NCI-H146 treated with DMSO at 0.1 percent for 48 hours (cell line): Measurements from ENCODE around the gene ZFPM1.

Source experiments
- DNase-seq: peaks from one replicate; lab custom pipeline; 2025; ENCODE audit not compliant: unreplicated experiment; lab: John Stamatoyannopoulos, UW

ZFPM1 gene

DNA sequence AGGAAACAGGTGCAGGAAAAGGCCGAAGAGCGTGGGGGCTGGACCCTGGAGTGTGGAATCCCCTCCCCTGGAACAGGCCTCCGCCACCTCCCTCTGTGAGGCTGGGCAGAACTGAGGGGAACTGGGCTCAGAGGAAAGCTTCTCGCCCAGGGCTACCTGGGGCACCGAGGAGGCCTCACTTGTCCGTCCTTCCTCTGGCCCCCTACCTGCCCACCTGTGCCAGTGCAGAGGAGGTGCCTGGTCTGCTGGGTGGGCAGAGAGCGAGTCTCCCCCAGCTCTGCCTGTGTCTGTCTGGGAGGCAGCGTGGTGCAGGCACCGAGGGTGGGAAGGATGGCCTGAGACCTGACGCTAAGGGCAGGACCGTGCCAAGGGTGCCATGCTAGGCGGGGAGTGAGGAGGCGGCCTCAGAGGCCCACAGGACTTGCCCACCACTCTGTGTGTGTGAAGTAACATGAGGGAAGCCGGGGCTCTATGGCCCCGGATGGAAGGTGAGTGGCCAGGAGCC, 42.2 kb downstream of the ZFPM1 start:
- DNase-seq, result no peak

DNA sequence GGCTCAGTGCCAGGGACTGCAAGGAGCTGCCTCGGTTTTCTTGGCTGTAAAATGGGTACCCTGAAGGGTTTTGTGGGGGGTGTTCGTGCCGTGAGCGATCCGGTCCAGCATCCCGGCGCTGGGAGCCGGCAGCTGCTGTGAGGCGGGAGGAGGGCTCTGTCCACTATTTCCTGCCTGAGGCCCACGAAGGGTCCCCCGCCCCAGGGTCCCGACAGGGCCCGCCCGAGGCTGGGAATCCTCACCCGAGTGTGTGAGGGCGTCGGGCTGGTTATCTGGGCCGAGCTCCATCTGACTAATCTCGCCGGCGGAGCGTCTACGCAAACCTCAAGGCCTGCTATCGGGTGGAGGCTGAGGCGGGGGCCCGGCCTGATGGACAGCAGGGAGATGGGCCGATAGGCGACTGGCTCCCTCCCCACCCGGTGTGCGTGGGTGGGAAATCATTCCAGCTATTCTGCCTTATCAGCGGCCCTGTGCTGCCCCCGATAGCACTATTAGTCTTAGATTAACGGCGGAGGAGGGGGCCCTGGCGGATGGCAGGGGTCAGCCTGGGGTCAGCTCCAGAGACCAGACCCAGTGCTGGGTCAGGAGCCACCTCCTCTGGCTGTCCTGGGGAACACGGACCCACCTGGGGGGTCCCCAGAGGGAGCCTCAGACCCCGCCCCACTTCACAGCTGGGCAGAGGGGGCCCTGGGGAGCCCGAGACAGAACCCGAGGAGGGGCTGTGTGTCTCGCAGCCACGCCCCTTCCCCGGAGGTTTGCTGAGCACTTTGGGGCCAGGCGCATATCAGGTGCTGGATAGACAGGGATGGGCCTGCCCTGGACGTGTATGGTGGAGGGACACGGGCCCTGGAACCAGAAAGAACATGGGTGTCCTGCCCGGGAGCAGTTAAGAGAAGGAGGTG, 44.7 kb downstream of the ZFPM1 start:
- no peak for DNase-seq

DNA sequence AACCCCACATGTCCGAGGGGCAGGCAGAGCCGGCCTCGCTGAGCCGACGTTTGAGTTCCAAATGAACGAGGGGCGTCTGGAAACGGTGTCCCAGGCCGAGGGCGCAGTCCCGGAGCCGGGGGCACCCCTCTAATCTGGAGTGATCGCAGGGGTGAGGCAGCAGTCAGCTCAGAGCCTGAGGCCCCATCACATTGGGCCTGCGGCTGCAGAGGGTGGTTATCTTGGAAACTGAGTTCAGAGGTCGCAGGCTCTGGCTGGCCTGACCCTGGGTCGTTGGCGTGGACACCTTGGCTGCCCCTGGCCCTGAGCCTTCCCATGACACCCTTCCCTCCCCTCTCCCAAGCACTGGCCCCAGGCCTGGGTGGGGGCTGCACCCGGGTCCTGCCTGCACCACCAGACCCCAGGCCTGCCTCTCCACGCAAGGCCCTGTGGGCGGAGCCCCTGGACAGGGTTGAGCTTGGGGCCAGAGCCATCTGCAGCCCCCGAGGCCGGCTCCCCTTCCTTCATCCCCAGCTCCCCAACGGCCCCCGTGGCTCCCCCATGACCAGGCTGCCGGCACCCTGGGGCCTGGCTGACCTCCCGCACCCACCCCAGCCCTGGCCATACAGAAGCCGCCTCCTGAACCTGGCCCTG, 45.6 kb downstream of the ZFPM1 start:
- no peak for DNase-seq

DNA sequence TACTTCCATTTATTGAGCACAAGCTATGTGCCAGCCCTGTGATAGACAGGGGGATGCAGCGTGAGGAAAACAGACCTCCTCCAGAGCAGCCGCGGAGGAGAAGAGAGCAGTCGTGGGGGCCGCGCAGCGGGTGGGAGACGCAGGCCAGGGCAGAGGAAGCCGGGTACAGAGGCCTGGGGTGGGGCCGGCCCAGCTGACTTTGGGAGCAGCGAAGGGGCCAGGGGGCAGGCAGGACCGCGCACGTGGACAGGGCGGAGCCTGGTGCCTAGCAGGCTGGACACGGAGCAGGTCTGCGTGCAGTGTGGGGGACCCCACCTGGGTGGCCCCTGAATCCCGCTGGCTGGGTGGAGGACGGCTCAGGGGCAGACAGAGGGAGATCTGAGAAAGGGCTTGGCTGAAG, 46.2 kb downstream of the ZFPM1 start:
- no peak for DNase-seq

DNA sequence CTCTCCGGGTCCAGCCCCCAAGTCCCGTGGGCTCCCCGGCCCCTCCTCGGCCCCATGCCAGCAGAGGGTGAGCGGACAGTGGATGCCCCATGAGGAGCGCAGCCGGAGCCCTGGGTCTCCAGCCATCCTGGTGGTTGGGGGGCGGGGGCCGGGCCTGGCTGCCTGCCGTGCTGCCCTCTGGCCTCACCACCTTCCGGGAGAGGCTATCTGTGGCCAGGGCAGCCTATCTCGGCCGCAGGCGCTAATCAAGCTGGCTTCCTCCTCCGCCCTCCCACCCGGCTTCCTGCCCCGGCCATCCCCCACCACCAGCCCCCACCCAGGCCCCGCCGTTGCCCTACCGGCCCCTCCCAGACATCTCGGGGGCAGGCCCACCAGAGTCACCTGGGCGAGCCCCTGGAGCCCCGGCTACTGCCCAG, 46.8 kb downstream of the ZFPM1 start:
- no peak for DNase-seq

DNA sequence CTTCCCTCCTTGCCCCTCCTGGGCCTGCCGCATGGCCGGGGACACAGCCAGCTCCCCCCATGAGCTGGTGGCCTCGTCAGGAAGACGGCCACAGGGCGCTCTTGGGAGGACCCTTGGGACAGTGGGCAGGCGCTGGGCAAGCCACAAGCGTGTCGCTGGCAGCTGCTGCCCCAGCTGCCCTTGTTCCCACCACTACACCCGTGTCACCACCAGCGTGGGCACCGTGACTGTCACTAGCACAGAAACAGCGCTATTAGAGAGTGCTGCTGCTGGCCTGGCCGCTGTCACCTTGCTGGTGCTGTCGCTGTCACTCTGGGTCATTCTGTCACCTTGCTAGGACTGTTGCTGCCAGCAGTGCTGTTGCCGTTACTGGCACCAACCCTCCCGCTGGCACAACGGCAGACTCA, 47.2 kb downstream of the ZFPM1 start:
- no peak for DNase-seq

DNA sequence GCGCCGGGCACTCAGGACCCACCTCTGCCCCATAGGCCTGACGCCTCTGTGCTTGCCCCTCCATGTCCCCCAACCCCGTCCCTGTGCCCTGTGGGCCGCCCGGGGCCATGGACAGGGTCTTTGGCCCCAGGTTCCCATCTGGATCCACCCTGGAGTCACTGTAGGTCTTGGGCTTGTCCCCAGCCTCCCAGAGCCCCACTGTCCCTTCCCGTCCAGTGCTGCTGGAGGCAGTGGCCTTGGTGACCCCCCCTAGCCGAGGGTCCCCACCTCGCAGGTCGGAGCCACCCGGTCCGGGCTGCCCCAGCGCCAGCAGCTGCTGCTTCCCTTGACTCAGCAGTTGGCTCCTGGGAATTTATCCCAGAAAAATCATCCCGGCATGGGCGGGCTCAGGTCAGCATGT, 49.3 kb downstream of the ZFPM1 start:
- DNase-seq, result no peak

DNA sequence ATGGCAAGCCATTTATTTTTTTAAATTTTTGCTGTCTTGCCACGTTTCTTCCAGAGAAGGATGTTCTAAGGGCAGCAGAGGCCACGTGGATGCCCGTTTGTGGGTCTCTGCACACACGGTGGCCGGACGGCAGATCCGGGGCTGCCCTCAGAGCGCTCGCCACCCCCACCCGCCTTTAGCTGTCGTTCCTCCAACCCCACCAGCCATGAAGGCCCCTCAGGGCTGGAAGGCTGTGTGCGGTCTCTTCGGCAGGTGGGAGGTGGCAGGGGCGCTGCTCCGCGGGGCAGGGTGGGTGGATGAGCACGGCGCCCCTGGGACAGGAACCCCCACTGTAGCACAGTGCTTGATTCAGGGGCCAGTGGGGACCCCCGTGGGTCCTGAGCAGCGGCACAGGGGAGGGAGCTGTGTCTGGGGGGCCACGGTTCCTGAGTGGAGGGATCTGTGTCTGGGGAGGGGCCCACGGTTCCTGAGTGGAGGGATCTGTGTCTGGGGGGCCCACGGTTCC, 49.7 kb downstream of the ZFPM1 start:
- DNase-seq, result no peak

DNA sequence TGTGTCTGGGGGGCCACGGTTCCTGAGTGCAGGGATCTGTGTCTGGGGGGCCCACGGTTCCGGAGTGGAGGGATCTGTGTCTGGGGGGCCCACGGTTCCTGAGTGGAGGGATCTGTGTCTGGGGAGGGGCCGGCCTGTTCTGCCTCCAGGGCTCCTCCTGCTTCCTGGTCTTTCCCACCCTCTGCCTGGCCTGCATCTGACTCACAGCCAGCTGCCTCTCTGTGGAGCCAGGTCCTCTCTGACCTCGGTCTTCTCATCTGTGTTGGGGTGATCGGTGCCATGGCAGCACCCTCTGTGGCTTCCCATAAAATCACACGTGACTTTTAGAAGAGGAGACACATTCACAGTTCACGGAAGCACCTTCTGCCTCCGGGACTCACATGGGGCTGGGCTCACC, 50.3 kb downstream of the ZFPM1 start:
- DNase-seq, result no peak

DNA sequence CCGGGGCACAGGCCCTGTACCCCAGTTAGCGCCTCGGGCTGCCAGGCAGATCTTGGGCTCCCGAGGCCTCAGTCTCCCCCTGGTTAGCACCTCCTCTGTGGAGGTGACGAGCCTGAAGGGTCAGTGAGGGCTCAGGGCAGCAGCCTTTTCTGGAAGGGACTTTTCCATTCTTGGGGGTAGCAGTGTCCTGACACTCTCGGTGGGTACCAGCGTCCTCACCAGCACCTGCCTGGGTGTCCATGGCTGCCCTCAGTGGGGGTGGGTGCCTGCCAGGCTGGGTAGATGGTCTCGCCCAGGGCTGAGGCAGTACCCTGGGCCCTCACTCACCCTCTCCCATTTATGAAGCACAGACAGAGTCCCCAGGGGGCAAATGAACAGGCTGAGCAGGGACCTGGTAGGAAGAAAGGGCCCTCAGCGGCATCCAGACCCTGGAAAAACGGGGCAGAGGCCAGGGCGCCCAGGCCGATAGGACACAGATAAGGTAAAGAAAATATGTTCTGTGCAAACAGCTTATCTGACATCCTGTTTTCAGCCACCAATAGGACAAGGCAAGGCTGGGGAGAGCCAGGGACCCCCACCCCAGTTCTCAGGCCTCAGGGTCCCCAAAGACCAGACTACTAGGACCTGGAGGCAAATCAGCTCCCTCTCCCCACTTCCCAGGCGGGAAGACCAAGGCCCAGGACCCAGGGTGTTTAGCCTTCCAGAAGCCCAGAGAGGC, 50.9 kb downstream of the ZFPM1 start:
- DNase-seq, result no peak

DNA sequence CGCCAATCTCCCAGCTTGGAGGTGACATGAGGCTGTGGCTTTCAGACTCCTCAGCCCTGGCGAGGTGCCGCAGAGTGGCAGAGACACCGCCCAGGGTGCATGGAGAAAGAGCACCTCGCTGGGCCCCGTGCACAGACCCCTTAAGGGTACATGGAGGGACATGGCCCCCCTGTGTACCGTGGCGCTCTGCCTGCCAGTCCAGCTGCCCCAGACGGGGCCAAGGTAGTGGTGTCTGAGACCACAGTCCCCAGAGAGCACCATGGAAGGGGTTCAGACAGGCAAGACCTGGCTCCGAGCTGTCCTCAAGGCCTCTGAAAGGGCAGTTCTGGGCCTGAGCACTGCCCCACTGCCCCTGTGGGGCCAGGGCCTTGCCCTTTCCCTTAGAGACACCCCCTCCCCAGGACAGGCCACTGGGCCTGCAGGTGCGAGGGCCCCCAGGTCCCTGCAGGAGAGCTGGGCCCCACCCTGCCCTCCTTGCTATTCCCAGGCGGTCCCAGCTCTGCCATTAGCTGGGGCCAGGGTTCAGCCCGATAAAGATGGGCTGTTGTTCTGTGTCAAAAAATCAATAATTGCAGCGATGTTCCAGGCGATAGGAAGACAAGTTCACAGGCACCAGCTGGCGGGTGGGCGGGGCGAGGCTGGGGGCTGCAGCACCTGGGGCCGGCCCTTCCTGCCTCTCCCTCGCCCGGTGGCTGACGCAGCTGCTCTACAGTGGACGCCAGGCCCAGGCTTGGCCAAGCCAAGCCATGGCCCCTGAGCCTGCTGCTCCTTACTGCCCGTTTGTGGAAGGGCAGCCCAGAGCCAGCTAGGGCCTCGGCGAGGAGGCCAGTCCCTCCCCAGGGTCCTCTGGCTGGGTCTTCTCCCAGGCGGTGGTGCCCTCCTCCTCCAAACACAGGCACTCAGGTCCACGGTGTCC, 51.7 kb downstream of the ZFPM1 start:
- peak; percentile 93 for DNase-seq

DNA sequence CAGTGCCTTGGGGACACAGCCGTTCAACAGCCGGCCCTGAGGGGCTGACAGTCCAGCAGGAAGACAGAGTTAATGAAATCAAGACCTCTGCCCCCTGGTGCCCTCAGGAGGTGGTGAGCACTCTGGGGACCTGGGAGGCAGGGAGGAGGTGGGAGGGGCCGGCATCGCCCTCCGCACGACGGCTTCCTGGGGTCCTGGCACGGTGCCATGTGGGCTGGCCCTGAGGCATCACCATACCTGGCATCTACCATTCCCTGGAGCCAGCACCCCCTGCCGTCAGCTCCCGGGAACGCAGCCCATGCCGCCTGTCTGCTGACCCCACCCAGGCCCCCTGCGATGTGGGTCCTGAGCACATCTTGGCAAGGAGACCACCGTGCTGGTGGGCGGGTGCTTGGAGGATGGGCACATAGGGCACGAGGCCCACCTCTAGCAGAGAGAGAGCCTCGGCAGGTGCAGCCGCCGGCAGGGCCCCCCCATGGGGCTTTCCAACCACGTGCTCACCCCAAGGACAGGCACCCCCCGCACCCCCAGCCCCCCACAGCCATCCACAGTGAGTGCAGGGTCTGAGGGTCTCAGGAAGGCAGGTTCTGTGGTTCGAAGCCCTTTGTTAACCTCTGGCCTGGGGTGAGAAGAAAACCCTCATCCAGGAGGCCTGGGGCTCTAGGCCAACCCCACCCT, 52.5 kb downstream of the ZFPM1 start:
- DNase-seq, result peak; percentile 76

DNA sequence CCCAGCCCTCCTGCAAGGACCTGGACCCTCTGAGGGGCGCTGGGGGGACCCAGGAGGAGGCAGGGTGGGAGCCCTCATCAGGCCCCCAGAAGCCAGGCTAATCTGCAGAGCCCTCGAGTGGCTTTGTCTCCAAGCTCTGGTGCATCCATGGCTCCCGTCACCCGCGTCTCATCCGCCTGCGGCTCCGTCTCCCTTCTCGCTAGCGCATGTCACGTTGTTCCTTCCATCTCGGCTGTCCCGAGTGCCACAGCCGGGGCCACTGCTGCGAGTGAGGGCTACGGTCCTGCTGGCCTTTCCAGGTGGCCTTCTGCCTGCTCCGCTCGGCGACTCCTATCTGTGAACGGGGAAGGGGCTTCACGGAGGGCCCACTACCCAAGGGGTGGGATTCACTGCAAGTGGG, 53.6 kb downstream of the ZFPM1 start:
- DNase-seq, result no peak

DNA sequence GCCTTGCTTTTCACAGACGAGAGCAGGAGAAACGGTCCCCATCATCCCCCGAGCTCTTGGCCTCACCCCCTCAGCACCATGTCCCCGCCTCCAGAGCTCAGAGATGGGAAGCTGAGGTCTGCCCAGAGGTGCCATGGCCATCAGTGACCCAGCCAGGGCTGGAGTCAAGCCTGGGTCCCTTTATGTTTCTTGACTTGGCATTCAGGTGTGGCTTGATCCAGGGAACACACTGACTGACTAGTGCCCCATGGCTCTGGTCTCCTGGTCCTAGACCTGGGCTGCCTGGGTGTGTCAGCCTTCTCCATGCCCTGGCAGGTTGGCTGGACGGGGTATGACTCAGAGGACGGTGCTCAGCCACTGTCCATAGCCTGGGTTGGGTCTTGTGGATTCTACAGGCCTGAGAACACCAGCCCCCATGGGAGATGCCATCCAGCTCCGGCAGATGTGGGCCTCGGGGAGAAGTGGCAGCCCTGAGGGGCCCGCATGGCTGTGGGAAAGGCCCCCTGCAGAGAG, 54.2 kb downstream of the ZFPM1 start:
- no peak for DNase-seq

DNA sequence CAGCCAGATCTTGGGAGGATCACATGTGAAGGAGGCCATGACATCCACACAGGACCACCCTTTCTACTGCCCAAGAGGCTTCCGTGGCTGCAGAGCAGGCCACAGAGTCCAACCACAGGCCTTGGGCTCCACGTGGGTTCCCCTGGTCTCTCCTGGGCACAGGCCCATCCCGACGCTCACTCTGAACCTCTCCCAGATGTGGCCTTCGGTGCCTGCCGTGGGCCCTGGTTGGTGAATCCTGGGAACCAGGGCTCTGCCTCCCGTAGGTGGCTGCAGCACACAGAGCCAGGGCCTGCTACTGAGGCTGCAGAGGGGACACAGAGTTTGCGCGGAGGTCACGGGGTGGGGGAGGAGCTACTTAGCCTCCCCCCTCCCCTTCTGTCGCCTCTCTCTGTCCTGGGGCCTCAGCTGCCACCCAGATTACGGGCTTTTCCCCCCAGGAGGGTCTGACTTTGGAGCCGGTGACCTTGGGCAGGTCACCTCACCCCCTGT, 55.3 kb downstream of the ZFPM1 start:
- no peak for DNase-seq

DNA sequence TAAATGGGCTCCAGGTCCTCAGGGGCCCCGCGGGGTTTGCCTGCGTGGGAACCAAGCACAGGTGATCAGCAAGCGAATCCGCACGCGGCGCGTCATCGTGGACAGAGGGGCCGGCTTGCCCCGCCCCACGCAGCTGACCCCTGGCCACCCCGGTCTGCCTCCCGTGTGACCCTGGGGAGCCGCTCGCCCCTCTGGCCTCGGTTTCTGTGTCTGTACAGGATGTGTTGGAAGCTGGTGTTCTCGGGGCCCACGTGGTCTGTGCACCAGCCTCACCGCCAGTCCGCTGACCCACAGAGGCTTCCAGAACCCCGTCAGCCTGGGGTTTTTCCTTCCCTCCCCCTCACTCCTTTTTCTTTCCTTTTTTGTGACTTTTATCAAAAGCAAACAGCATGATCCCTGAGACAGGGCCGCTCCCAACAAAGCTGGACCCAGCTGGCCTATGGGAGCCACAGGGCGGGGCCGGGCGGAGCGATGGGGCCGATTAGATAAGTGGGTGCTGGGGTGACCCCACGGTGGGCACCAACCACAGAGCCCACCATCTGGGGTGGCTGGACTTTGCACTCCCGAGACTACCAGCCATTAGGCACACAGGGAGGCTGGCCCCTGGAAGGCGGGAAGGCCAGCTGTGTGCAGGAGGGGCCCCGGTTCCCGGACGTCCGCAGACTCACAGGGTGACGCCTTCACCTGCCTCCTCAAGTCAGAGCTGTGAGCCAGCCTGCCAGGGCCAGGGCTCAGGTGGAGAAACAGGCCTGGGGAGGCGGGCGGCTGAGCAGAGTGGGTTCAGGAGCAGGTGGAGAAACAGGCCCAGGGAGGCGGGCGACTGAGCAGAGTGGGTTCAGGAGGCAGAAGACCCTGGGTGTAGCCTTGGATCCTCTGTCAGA, 56.0 kb downstream of the ZFPM1 start:
- DNase-seq, result no peak

DNA sequence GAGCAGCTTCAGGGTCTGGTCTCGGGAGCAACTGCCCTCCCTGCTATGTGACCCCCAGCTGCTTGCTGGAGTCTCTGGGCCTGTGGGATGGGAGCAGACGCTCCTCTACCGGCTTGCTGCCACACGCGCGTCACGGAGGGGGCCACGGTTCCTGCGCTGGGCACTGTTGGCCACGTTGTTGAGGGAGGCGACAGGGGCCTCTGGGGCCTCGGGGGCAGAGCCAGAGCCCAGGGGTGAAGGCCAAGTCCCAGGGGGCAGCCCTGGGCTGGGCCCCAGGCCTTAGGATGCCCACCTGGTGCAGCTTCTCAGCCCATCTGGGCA, 56.6 kb downstream of the ZFPM1 start:
- no peak for DNase-seq

DNA sequence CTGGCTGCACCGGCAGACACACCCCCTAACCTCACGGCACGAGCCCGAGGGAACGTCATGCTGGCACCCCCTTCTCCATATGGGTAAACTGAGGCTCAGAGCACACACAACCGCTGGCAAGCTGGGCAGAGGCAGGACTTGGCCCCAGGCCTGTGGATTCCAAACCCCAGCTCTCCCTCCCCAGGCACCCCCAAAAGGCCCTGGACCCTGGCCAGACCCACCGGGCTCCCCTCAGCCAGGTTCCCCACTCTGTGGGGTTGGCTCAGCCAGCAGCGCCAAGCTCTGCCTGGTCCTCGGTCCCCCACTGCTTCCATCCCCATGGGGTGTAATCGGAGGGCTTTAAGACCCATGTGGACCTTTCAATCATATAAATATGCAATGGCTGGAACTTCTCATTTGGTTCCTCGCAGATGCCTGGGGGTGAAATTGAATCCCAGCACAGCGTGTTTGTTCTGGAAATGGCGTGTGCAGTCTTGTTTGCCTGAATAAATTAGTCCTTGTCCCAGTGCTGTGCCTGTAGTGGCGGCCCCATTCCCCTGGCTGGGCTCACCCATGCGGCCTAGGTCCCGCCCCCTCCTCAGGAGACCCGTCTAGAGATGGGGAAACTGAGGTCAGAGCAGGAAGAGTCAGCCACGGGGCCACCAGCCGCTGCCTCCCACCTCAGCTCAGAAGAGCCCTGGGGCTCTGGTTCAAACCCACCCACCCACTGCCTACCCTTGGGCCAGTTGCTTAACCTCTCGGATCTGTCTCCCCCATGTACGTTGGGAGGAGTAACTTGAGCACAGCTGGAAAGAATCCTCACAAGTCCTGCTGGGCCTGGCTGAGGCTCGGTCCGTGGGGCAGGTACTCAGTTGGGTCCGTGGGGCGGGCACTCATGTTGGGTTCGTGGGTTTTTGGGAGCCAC, 57.3 kb downstream of the ZFPM1 start:
- DNase-seq, result peak; percentile 76
